Hepatocyte (in vitro differentiated cells): ENCODE data around the gene IL12B. TPM values are rescaled to one million over a fixed set of nuclear protein-coding genes. Genes with fewer than 3 reads are reported as not detected.

ENCODE experiments used
- DNase-seq: peaks from one replicate; pipeline ENCODE4 v3.0.0-alpha.2; 2016; ENCODE audit warnings: low spot score
- H2AFZ ChIP-seq: fragments of 200-600 bp; sonication (generic); 2 replicates; pipeline ENCODE4 v1.6.0; 2016; ENCODE audit warnings: antibody characterized with exemption, mild to moderate bottlenecking
- H3K27ac ChIP-seq: fragments of 200-600 bp; sonication (generic); 2 replicates; pipeline ENCODE4 v1.5.1; 2016; ENCODE audit warnings: mild to moderate bottlenecking
- H3K27me3 ChIP-seq: fragments of 200-600 bp; sonication (generic); 2 replicates; pipeline ENCODE4 v1.6.1; 2016
- H3K36me3 ChIP-seq: fragments of 200-600 bp; sonication (generic); replicated peaks from 2 replicates; pipeline ENCODE4 v1.5.1; 2016; ENCODE audit warnings: low read depth; ENCODE audit not compliant: insufficient read depth
- H3K4me1 ChIP-seq: fragments of 200-600 bp; sonication (generic); 2 replicates; pipeline ENCODE4 v1.5.1; 2016; ENCODE audit warnings: mild to moderate bottlenecking, moderate library complexity; ENCODE audit not compliant: insufficient read depth
- H3K4me2 ChIP-seq: fragments of 200-600 bp; sonication (generic); 2 replicates; pipeline ENCODE4 v1.6.0; 2016
- H3K4me3 ChIP-seq: fragments of 200-600 bp; sonication (generic); 2 replicates; pipeline ENCODE4 v1.5.1; 2016; ENCODE audit warnings: mild to moderate bottlenecking
- H3K79me2 ChIP-seq: fragments of 200-600 bp; sonication (generic); 2 replicates; pipeline ENCODE4 v1.6.0; 2017; ENCODE audit warnings: mild to moderate bottlenecking
- H3K9me2 ChIP-seq: fragments of 200-600 bp; sonication (generic); replicated peaks from 2 replicates; pipeline ENCODE4 v1.6.0; 2017; ENCODE audit warnings: mild to moderate bottlenecking; ENCODE audit not compliant: insufficient read depth
- H3K9me3 ChIP-seq: fragments of 200-600 bp; sonication (generic); 2 replicates; pipeline ENCODE4 v1.5.1; 2016; ENCODE audit warnings: low read depth, mild to moderate bottlenecking
- H4K20me1 ChIP-seq: fragments of 200-600 bp; sonication (generic); 2 replicates; pipeline ENCODE4 v1.6.0; 2016; ENCODE audit warnings: mild to moderate bottlenecking; ENCODE audit not compliant: insufficient read depth, poor library complexity, severe bottlenecking
- EZH2 ChIP-seq: fragments of 200-600 bp; sonication (generic); IDR thresholded peaks from 2 replicates; pipeline ENCODE4 v1.6.1; 2016; ENCODE audit warnings: antibody characterized with exemption, mild to moderate bottlenecking, borderline replicate concordance
- EZH2phosphoT487 ChIP-seq: fragments of 200-600 bp; sonication (generic); IDR thresholded peaks from one replicate; pipeline ENCODE4 v1.6.1; 2018; ENCODE audit warnings: antibody characterized with exemption, mild to moderate bottlenecking, low read depth, moderate library complexity; ENCODE audit not compliant: unreplicated experiment, severe bottlenecking
- WGBS: methylation state at CpG from one replicate; pipeline ENCODE4 v1.1.6; 2016; ENCODE audit warnings: low lambda C conversion rate; ENCODE audit errors: missing lambda C conversion rate; 5-methylcytosine and 5-hydroxymethylcytosine counted together
- polyA plus RNA-seq: library from polyadenylated mRNA; unstranded; fragments of >200 nt; fragmentation: Nextera tagmentation; extraction: Ambion mirVana; gene quantifications from 2 replicates; pipeline ENCODE4 v1.2.1, GENCODE V29; 2016
- total RNA-seq: library from RNA; depleted of rRNA; stranded (reverse); fragments of >200 nt; gene quantifications from 2 replicates; pipeline ENCODE4 v1.2.3, GENCODE V29; 2014
- TF ChIP-seq, protein P1 (sequence below): fragments of 200-600 bp; sonication (generic); IDR thresholded peaks from 2 replicates; pipeline ENCODE4 v1.5.1; 2016; ENCODE audit warnings: antibody characterized with exemption, mild to moderate bottlenecking; ENCODE audit not compliant: poor library complexity

The IL12B gene
- total and polyA plus RNA-seq, 2 experiments from 2014 or later: not detected

DNA sequence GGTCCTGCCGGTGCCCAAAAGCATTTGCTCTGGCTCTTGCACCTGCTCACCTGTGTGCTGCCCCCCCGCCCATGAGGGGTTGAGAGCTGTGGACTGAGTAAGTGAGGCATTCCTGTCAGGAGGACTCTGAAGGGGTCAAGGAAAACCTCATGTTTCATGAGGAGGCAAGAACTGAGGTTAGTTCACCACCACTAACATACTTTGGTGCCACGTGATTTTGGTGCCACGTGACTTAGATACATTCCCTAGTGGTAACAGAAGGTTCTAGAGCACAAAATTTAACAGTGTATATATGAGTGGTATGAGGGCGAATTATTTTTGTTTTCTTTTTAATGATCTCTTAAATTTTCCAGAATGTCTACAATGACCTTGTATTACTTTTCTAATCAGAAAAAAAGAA, 6.3 kb upstream of the IL12B start:
- TF ChIP-seq EZH2 (no peak), EZH2phosphoT487 (no peak)
- TF ChIP-seq, protein P1, sequence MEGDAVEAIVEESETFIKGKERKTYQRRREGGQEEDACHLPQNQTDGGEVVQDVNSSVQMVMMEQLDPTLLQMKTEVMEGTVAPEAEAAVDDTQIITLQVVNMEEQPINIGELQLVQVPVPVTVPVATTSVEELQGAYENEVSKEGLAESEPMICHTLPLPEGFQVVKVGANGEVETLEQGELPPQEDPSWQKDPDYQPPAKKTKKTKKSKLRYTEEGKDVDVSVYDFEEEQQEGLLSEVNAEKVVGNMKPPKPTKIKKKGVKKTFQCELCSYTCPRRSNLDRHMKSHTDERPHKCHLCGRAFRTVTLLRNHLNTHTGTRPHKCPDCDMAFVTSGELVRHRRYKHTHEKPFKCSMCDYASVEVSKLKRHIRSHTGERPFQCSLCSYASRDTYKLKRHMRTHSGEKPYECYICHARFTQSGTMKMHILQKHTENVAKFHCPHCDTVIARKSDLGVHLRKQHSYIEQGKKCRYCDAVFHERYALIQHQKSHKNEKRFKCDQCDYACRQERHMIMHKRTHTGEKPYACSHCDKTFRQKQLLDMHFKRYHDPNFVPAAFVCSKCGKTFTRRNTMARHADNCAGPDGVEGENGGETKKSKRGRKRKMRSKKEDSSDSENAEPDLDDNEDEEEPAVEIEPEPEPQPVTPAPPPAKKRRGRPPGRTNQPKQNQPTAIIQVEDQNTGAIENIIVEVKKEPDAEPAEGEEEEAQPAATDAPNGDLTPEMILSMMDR: no peak
- H3K4me2 ChIP-seq: no peak overlapping the region
- 91% methylated on average over 5 of the region's 5 CpGs for WGBS
- H3K4me1 ChIP-seq: peaks cover 4% of the 10 kb centered on the region
- H3K4me3 ChIP-seq: no peak overlapping the region
- H3K27ac ChIP-seq: no peak overlapping the region
- H2AFZ ChIP-seq: no peak overlapping the region
- no peaks in the 10 kb centered on the region for H3K9me3 ChIP-seq
- no peaks in the 10 kb centered on the region for H3K79me2 ChIP-seq
- H3K36me3 ChIP-seq: no peaks in the 10 kb centered on the region
- H3K9me2 ChIP-seq: no peaks in the 10 kb centered on the region
- H4K20me1 ChIP-seq: no peaks in the 10 kb centered on the region
- H3K27me3 ChIP-seq: no peaks in the 10 kb centered on the region
- DNase-seq: no peak

DNA sequence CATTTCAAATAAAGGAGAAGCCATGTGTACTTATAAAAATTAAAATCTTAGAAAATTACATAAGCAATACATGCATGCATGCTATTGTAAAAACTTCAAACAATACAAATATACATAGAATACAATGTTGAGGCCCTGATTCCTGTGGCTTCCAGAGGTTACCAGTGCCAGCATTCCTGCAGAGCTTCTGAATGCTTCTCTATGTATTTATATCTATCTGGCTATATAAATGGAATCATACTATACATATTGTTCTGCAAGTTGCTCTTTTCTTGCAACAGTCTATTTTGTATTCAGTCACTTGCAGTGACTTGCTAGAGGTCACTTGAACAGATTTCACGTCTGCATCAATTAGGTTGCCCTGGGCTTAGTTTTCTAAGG, 3.2 kb upstream of the IL12B start:
- no peaks in the 10 kb centered on the region for H3K9me2 ChIP-seq
- H3K4me1 ChIP-seq: peaks cover 5% of the 10 kb centered on the region
- H3K27ac ChIP-seq: no peak overlapping the region
- no peaks in the 10 kb centered on the region for H3K9me3 ChIP-seq
- DNase-seq: no peak
- no peak overlapping the region for H2AFZ ChIP-seq
- TF ChIP-seq, protein P1: no peak
- no peak for TF ChIP-seq EZH2phosphoT487
- TF ChIP-seq EZH2: no peak
- peaks cover 4% of the 10 kb centered on the region for H3K27me3 ChIP-seq
- no peak overlapping the region for H3K4me2 ChIP-seq
- WGBS: 93% methylated on average over 1 of the region's 1 CpG
- H3K4me3 ChIP-seq: no peak overlapping the region
- H3K36me3 ChIP-seq: no peaks in the 10 kb centered on the region
- H3K79me2 ChIP-seq: no peaks in the 10 kb centered on the region
- H4K20me1 ChIP-seq: no peaks in the 10 kb centered on the region

GRCh38 chr5:159332800-159333544, 2.7 kb upstream of the IL12B start:
- H3K27me3 ChIP-seq: peaks cover 10% of the 10 kb centered on the region
- no peak overlapping the region for H2AFZ ChIP-seq
- H3K9me2 ChIP-seq: no peaks in the 10 kb centered on the region
- DNase-seq: no peak
- no peak overlapping the region for H3K4me2 ChIP-seq
- H3K79me2 ChIP-seq: no peaks in the 10 kb centered on the region
- WGBS: 90% methylated on average over 6 of the region's 6 CpGs
- peaks cover 5% of the 10 kb centered on the region for H3K4me1 ChIP-seq
- H3K4me3 ChIP-seq: no peak overlapping the region
- no peaks in the 10 kb centered on the region for H3K36me3 ChIP-seq
- H4K20me1 ChIP-seq: no peaks in the 10 kb centered on the region
- no peak overlapping the region for H3K27ac ChIP-seq
- H3K9me3 ChIP-seq: no peaks in the 10 kb centered on the region
- TF ChIP-seq EZH2phosphoT487 (no peak), EZH2 (no peak)
- TF ChIP-seq, protein P1: no peak
